AG09319 (cell line): Measurements from ENCODE around the gene HORMAD2.

Source experiments
- DNase-seq: peaks from one replicate; pipeline ENCODE4 v3.0.0-alpha.2; 2010; ENCODE audit warnings: low read depth; ENCODE audit errors: extremely low read depth
- TF ChIP-seq, protein P1 (sequence below): IDR thresholded peaks from 2 replicates; pipeline ENCODE4 v1.5.1; 2011; ENCODE audit warnings: low read depth, mild to moderate bottlenecking, inconsistent platforms, low read length, moderate library complexity

The HORMAD2 gene

DNA sequence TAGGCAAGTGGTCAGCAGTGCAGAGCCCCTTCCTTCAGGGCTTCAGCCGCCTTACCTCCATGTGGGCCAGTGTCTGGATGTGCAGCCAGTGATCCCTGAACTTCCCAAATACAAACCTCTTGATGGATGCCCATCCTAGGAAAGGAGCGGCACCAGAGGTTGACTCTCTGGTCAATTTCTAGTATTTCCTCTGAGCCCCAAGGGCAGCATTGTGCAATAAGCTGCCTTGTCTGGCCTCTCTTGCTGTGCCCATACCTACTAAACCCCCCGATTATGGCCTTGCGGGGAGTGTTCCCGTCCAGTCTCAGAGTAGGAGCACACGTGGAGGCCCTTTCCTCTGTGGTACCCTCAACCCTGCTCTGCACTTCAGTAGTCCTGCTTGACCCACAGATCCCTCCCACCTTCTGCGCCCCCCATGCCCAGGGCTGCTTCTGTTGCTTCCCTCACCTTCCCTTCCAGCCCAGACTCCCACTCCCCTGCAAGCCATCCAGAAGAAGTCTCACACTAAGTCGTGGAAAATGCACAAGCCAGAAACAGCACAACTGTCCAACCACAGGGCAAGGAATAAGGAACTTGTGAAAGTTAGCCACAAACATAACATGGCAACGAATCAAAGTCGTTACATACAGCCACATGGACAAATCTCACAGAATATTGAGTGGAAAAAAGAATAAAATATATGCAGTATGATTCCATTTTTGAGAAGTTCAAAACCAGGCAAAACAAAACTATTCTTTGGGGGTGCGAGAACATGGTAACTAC is 39.6 kb upstream of the HORMAD2 start:
- TF ChIP-seq, protein P1, sequence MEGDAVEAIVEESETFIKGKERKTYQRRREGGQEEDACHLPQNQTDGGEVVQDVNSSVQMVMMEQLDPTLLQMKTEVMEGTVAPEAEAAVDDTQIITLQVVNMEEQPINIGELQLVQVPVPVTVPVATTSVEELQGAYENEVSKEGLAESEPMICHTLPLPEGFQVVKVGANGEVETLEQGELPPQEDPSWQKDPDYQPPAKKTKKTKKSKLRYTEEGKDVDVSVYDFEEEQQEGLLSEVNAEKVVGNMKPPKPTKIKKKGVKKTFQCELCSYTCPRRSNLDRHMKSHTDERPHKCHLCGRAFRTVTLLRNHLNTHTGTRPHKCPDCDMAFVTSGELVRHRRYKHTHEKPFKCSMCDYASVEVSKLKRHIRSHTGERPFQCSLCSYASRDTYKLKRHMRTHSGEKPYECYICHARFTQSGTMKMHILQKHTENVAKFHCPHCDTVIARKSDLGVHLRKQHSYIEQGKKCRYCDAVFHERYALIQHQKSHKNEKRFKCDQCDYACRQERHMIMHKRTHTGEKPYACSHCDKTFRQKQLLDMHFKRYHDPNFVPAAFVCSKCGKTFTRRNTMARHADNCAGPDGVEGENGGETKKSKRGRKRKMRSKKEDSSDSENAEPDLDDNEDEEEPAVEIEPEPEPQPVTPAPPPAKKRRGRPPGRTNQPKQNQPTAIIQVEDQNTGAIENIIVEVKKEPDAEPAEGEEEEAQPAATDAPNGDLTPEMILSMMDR: no peak

DNA sequence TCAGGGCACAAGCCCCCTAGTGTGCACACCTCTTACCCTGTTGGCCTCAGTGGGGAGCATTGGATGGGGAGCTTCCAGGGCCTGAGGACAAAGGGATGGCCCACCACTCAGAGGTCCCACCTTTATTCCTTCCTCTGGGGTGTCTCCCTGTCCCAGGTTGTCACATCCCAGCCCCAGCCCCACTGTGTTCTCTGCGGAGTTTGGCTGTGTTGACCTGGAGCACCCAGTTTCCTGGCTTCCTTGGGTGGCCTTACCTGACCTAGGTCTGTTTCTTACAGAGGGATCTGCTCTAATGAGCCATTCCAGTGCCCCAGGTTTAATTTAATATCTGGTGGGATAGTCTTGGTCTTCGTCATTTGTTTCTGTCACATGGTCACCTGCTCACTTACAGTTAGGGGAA is 38.8 kb upstream of the HORMAD2 start:
- no peak for DNase-seq
- TF ChIP-seq, protein P1: no peak

More for the DNA sequence above, 39.6 kb upstream of the HORMAD2 start:
- DNase-seq: no peak

GRCh38 chr22:30041881-30042280 is 38.4 kb upstream of the HORMAD2 start:
- DNase-seq: no peak
- TF ChIP-seq, protein P1: no peak

DNA sequence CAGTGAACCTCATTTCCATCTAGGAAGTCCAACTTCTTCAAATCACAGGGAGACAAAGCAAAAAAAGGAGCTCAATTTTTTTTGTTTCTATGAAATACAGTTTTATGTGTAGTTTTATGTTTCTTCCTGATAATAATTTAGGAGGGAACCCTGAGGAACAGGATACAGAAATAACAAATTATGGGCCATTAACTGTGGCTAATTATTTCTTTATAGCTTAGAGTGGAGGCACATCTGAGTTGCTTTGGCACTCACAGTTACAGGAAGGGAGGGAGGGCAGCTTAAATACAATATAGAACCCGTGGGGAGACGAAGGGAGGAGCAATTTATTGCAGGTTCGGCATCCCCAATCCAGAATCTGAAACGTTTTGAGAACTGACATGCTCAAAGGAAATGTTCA is 37.1 kb upstream of the HORMAD2 start:
- DNase-seq: no peak
- TF ChIP-seq, protein P1: no peak

DNA sequence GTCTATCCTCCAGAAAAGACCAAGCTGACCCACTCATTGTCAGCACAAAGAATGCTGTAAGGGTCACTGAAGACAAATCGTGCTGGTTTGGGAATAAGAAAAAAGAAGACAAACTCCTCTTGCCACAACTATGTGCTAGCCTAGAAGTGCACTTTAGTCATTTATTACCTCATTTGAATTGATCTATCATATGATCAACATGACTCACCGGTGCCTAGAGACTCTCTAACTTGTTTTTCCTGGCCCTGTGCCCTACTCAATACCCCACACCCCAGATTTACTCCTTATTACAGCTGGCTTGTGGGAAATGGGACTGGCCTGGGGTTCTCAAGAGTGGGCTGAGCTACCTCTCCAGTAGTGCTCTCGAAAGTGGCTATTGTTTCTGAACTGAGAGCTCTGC is 35.9 kb upstream of the HORMAD2 start:
- peak; percentile 37 for DNase-seq
- TF ChIP-seq, protein P1: no peak

DNA sequence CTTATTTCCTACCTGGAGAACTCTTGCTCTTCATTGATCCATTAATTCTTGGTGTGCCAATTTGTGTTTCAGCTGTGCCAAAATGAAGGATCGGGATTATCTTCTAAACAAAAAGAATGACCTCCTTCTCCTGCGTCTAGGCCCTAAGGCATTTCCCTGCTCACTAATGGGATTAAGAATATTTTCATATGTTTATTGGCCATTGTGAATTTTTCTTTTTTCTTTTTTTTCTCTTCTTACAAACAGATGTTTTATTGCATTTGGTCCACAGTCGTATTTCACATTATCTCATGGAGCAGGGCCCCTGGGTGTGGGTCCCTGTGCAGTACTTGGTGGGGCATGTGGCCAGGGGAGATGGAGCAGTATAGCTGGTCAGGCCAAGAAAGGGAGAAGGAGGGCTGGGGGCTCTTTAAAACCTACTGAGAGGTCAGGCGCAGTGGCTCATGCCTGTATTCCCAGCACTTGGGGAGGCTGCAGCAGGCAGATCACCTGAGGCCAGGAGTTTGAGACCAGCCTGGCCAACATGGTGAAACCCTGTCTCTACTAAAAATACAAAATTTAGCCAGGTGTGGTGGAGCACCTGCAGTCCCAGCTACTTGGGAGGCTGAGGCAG is 35.3 kb upstream of the HORMAD2 start:
- TF ChIP-seq, protein P1: no peak
- DNase-seq: no peak

DNA sequence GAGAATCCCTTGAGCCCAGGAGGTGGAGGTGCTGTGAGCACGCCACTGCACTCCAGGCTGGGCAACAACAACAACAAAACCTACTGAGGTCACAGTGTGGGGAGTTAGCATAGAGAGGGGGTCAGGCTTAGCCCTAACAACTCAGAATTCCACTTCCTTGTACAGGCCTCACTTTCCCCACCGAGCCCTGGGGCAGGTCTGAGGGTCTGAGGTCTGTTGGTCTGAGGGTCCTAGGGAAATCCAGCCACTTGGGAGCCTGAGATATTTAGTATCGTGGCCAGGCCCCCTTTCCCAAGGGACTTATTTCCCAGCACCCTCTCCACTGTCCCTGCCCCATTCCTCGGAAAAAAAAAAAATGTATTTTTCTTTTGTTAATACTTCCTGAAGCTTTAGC is 34.8 kb upstream of the HORMAD2 start:
- DNase-seq: no peak
- TF ChIP-seq, protein P1: no peak
